IgD-negative memory B cell (primary cell): ENCODE results near the gene TRIM46. TPM values are rescaled to one million over a fixed set of nuclear protein-coding genes. Genes with fewer than 3 reads are reported as not detected.
A peak's percentile ranks its signal among the peaks of the same experiment; 100 is the strongest.
"Not testable (repeated sequence)": the region's sequence is repeated elsewhere in the genome, so short reads cannot be mapped to it uniquely, and the experiment has no call there.

Experiments used
- H3K27ac Mint-ChIP-seq, 3 donors: one replicate each; pipeline ENCODE4 v1.8.0; 2020 to 2022; ENCODE audit warnings: mild to moderate bottlenecking in 3 of 3, mixed read lengths in 3 of 3, moderate library complexity in 1 of 3
- H3K27me3 Mint-ChIP-seq: one replicate; pipeline ENCODE4 v1.8.0; 2021; ENCODE audit warnings: mixed read lengths
- H3K36me3 Mint-ChIP-seq: one replicate; pipeline ENCODE4 v1.8.0; 2020; ENCODE audit warnings: mild to moderate bottlenecking, mixed read lengths
- H3K4me1 Mint-ChIP-seq, 3 donors: one replicate each; pipeline ENCODE4 v1.8.0; 2020 to 2022; ENCODE audit warnings: mixed read lengths in 3 of 3, mild to moderate bottlenecking in 1 of 3
- H3K4me3 Mint-ChIP-seq, 4 donors: one replicate each; pipeline ENCODE4 v1.8.0; 2020 to 2022; ENCODE audit warnings: mild to moderate bottlenecking in 4 of 4, mixed read lengths in 4 of 4, moderate library complexity in 3 of 4
- H3K9me3 Mint-ChIP-seq, 3 donors: one replicate each; pipeline ENCODE4 v1.8.0; 2020 to 2021; ENCODE audit warnings: mixed read lengths in 3 of 3, mild to moderate bottlenecking in 1 of 3
- polyA plus RNA-seq: library from polyadenylated mRNA; unstranded; fragments of 300-500 nt; fragmentation: Illumina TruSeq; gene quantifications from one replicate; pipeline ENCODE4 v1.2.3, GENCODE V29; 2021

Gene TRIM46
- polyA plus RNA-seq, 1 donor from 2014 or later, result 0.14 TPM

DNA sequence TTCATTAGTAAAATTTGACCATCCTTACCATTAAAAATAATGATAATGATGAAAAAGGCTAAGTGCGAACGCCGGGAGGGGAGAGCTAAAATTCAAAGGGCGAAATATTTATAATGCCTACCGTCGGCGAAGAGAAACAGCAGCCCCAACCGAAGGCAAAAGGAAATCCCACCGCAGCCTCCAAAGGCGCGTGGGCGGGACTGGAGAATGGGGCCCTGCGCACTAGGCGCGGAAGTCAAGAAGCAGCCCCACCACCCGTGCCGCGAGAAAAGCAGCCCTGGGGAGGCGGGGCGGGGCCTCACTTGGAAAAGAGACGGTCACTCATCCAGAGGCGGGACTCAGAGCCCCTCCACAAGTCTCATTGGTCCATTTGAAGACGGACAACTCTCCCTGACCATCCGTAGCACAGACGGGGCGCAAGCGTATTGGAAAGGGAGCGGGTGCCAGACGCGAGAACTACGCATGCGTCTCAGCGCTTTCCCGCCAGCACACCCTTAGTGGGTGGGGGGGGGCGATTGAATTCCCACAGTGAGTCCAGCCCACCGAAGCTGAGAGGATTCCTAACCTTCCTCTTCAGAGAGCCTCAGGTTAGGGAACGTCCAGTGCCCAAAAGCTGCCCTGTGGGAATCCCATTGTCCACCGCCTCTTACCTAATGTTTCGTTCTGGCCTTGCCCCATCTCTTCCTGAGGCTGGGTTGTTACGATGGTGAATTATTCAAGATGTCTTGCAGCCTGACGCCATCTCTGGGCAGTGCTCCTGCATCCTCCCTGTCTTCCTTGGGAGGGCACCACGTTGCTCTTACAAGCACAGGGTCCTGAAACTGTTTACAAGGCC is 53.8 kb downstream of the TRIM46 start:
- peak overlapping the region; percentile 83 to 95 (median 89) for H3K4me3 Mint-ChIP-seq
- peak overlapping the region; percentile 70 to 94 (median 80) for H3K27ac Mint-ChIP-seq

DNA sequence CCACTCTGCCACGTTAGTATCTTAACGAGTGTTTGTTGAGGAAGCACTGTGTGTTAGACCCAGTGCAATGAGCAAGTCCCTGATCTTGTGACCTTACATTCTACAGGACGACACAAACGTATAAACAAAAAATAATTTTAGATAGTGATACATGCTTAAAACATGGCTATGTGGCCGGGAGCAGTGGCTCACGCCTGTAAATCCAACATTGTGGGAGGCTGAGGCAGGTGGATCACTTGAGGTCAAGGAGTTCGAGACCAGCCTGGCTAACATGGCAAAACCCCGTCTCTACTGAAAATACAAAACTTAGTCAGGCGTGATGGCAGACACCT is 54.4 kb downstream of the TRIM46 start:
- Mint-ChIP-seq H3K36me3 (no peaks in the 10 kb centered on the region), H3K9me3 (no peaks in the 10 kb centered on the region), H3K4me3 (peak overlapping the region; percentile 83 to 95 (median 89))

More for the DNA sequence above, 53.8 kb downstream of the TRIM46 start:
- Mint-ChIP-seq H3K27me3 (no peaks in the 10 kb centered on the region), H3K36me3 (no peaks in the 10 kb centered on the region), H3K9me3 (no peaks in the 10 kb centered on the region), H3K4me1 (peaks cover 28 to 35% (median 30%) of the 10 kb centered on the region in 3 donors)

DNA sequence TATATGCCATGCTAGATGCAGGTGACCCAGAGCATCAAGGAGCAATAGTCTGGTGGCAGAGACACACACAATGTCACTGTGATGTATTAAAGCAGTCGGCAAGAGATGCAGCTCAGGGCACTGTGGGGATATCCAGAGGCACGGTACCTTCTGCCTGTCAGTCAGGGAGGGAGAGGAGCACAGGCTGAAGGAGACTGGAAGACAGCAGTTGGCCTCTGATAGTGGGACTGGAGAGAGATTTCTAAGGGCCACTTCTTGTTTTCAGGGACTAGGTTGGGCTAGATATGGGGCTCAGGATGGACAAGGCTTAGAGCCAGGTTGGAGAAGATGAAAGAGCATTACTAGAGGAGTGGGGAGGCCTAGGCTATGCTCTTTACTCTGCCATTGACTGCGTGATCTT is 57.7 kb downstream of the TRIM46 start:
- H3K36me3 Mint-ChIP-seq, H3K27me3 Mint-ChIP-seq, H3K4me3 Mint-ChIP-seq, H3K9me3 Mint-ChIP-seq: not testable (repeated sequence)
- peak overlapping the region in 1 of 3 donors; percentile 21 for H3K27ac Mint-ChIP-seq
- peaks cover 6 to 14% (median 8%) of the 10 kb centered on the region in 3 donors for H3K4me1 Mint-ChIP-seq

More for the DNA sequence above, 54.4 kb downstream of the TRIM46 start:
- peak overlapping the region; percentile 70 to 94 (median 80) for H3K27ac Mint-ChIP-seq
- peaks cover 25 to 30% (median 28%) of the 10 kb centered on the region in 3 donors for H3K4me1 Mint-ChIP-seq
- H3K27me3 Mint-ChIP-seq, result no peaks in the 10 kb centered on the region

DNA sequence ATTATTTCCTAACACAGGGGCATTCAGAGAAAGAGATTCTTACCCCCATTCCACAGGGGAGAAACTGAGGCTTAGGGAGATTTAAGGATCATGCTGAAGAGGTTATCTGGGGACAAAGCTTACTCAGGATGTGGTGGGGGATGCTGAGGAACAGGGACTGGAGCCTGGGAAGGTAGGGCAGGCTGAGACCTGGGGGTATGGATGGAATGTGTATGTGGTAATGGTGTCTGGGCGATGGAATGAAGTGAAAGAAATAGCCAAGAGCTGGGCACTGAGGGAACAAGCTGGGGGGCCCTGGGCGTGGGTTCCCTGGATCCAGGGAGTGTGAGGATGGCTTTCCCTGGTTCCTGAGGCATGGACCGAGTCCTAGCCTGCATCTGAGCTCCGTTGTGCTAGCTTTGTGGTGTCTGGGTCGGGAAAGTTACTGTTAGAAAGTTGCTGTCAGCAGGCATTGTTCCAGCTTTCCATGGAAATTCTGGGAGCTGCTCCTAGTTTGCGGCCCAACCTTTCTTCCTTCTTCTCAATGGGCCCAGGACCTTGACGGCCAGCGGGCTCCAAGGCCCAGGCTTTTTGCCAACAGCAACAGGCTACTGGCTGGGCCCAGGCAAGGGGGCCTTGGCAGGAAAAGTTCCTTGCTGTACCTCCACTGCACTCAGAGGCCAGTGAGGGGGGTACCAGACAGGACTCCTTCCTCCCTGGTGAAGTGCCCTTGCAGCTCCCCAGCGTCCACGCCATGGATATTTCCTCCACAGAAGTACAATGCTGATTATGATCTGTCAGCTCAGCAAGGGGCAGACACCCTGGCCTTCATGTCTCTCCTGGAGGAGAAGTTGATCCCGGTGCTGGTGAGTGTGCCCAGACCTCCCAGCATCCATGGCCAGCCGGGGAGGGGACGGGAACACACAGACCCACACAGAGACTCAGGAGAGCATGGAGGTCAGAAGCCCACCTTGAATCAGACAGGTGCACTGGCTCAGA is 58.6 kb downstream of the TRIM46 start:
- H3K4me1 Mint-ChIP-seq, H3K27ac Mint-ChIP-seq, H3K27me3 Mint-ChIP-seq, H3K4me3 Mint-ChIP-seq, H3K9me3 Mint-ChIP-seq, H3K36me3 Mint-ChIP-seq: not testable (repeated sequence)

DNA sequence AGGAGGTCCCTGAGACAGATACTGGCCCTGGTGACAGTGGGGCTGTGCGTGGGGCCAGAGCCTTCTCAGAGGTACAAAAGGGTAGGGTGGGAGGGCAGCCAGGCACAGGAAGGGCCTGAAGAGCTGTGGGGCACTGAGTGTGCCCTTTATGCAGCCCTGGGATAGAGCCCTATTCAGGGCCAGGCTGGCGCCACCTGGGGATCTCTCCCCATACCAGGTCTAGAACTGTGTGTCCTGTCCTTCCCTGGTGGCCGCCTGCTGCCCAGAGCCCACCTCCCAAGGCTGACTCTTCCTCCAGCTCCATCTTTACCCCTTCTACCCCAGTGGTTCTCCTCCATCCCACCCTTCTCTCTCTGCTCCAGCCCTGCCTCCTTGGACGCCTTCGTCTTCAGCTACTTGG is 59.9 kb downstream of the TRIM46 start:
- H3K4me1 Mint-ChIP-seq, H3K27ac Mint-ChIP-seq, H3K9me3 Mint-ChIP-seq, H3K36me3 Mint-ChIP-seq, H3K27me3 Mint-ChIP-seq, H3K4me3 Mint-ChIP-seq: not testable (repeated sequence)

Other genes with a start within 250 kb of the TRIM46 start
- gene PMVK, start 237.1 kb upstream of the TRIM46 start, polyA plus RNA-seq, result 78.3 TPM
- gene PBXIP1, start 217.8 kb upstream of the TRIM46 start, polyA plus RNA-seq, result 123 TPM
- gene PYGO2, start 212.1 kb upstream of the TRIM46 start, polyA plus RNA-seq, result 42.5 TPM
- gene SHC1, start 203.1 kb upstream of the TRIM46 start, polyA plus RNA-seq, result 35.7 TPM
- 102 TPM for gene CKS1B, start 199.2 kb upstream of the TRIM46 start, polyA plus RNA-seq
- 57.6 TPM for gene FLAD1, start 190.5 kb upstream of the TRIM46 start, polyA plus RNA-seq
- gene LENEP, start 180.3 kb upstream of the TRIM46 start, polyA plus RNA-seq, result not detected
- gene ZBTB7B, start 171.0 kb upstream of the TRIM46 start, polyA plus RNA-seq, result 7.7 TPM
- not detected for gene DCST2, start 140.1 kb upstream of the TRIM46 start, polyA plus RNA-seq
- not detected for gene DCST1, start 140.0 kb upstream of the TRIM46 start, polyA plus RNA-seq
- 8.0 TPM for gene ADAM15, start 122.5 kb upstream of the TRIM46 start, polyA plus RNA-seq
- 8.5 TPM for gene EFNA4, start 110.1 kb upstream of the TRIM46 start, polyA plus RNA-seq
- gene EFNA3, start 95.0 kb upstream of the TRIM46 start, polyA plus RNA-seq, result 1.3 TPM
- not detected for gene EFNA1, start 46.0 kb upstream of the TRIM46 start, polyA plus RNA-seq
- gene SLC50A1, start 38.0 kb upstream of the TRIM46 start, polyA plus RNA-seq, result 72.9 TPM
- 83.9 TPM for gene DPM3, start 33.3 kb upstream of the TRIM46 start, polyA plus RNA-seq
- 420 TPM for gene KRTCAP2, start 545 bp upstream of the TRIM46 start, polyA plus RNA-seq
- gene THBS3, start 34.0 kb downstream of the TRIM46 start, polyA plus RNA-seq, result 1.4 TPM
- gene MTX1, start 34.8 kb downstream of the TRIM46 start, polyA plus RNA-seq, result 41.7 TPM
- gene ENTREP3, start 81.6 kb downstream of the TRIM46 start, polyA plus RNA-seq, result 1.7 TPM
- gene SCAMP3, start 88.5 kb downstream of the TRIM46 start, polyA plus RNA-seq, result 144 TPM
- gene CLK2, start 99.7 kb downstream of the TRIM46 start, polyA plus RNA-seq, result 19.7 TPM
- 2.3 TPM for gene HCN3, start 103.6 kb downstream of the TRIM46 start, polyA plus RNA-seq
- not detected for gene PKLR, start 127.6 kb downstream of the TRIM46 start, polyA plus RNA-seq
- 120 TPM for gene FDPS, start 135.0 kb downstream of the TRIM46 start, polyA plus RNA-seq
- 8.9 TPM for gene RUSC1, start 147.0 kb downstream of the TRIM46 start, polyA plus RNA-seq